ENCODE data around the gene VEGFA. TPM values are rescaled to one million over a fixed set of nuclear protein-coding genes. Genes with fewer than 3 reads are reported as not detected.

Gene VEGFA
- total and polyA plus RNA-seq, 2 of the 8 experiments (the other 6 are each of a cell fraction or from before 2014, with no cell fraction given): 42.2 to 58.5 TPM

DNA sequence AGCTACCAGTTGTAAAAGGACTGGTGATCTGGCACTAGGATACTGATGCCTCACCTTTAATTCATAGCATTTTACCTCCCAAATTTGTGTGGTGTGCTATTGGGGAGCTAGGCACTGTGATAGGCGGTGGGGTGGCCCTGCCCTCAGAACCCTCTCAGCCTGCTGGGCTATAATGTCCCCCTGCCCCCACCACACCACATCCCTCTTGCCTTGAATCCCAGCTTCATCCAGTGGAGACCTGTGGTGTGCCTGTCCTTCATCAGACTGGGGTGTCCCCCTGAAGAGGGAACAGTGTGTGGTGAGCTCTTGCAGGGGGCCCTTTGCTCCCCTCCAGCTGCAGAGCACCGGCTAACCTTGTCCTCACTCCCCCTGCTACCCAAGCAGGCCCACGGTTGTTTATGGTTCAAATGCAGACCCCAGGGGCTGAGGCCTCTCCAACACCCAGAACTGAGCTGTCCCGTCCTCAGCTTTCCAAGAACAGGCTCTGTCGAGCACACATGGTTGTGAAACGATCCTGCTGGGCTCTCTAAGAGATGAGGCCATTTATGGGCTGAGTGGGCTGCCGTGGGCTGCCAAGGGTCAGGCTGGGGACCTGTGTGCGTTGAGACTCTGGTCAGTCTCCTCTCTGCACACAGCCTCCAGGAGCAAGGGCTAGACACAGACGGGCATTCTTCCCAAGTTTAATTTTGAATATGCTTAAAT, 26.9 kb upstream of the VEGFA start:
- Histone ChIP-seq H3K23me2 (ENCODE audit: low read depth, low read length) (peaks cover 5% of the 10 kb centered on the region; the same call in 1 of the 2 replicates), H3K9me3 (ENCODE audit: insufficient read depth in 2 of 2, low read depth in 1 of 2, low read length in 1 of 2) (no peaks in the 10 kb centered on the region), H2BK20ac (ENCODE audit: low read length) (no peak overlapping the region), H3K14ac (ENCODE audit: insufficient read length) (no peak overlapping the region), H3K79me2 (ENCODE audit: control insufficient read depth in 1 of 2, insufficient read depth in 2 of 2, low read length in 2 of 2) (no peaks in the 10 kb centered on the region), H3K4me2 (ENCODE audit: insufficient read depth in 1 of 2, low read depth in 2 of 2, low read length in 2 of 2) (no peak overlapping the region), H3K18ac (ENCODE audit: extremely low read depth, low read length) (no peak overlapping the region), H4K20me1 (replicated peaks in 1 of 2; ENCODE audit: control insufficient read depth in 1 of 2, insufficient read depth in 2 of 2, low read length in 2 of 2) (peaks cover 0 to 3% of the 10 kb centered on the region in 2 experiments), H2BK120ac (replicated peaks; ENCODE audit: low read depth, low read length) (no peak overlapping the region), H4K91ac (replicated peaks; ENCODE audit: insufficient read length, low read length) (no peak overlapping the region), H4K8ac (ENCODE audit: extremely low read depth, insufficient read depth, low read length) (peak overlapping the region; percentile 26; the same call in 1 of the 2 replicates), H3K4ac (replicated peaks; ENCODE audit: insufficient read length, low read depth, low read length) (no peak overlapping the region), H3K36me3 (ENCODE audit: control insufficient read depth in 2 of 4, insufficient read depth in 4 of 4, low read length in 3 of 4) (no peaks in the 10 kb centered on the region), H2AFZ (ENCODE audit: low read length) (no peak overlapping the region), H2AK5ac (ENCODE audit: low read depth, low read length) (no peak overlapping the region), H2BK15ac (ENCODE audit: low read length) (no peak overlapping the region), H2BK5ac (ENCODE audit: low read depth, low read length) (no peak overlapping the region), H3K56ac (replicated peaks; ENCODE audit: insufficient read length, low read depth, low read length) (no peak overlapping the region), H3K4me1 (replicated peaks in 1 of 4; ENCODE audit: control insufficient read depth in 3 of 4, insufficient read depth in 4 of 4, low read length in 3 of 4) (peaks cover 0 to 12% (median 6%) of the 10 kb centered on the region in 4 experiments; a peak in 4 of 7 replicates), H3K27ac (ENCODE audit: low read depth, low read length) (no peak overlapping the region), H3K79me1 (ENCODE audit: low read depth, low read length) (no peaks in the 10 kb centered on the region), H3K23ac (ENCODE audit: insufficient read length) (no peak overlapping the region), H3K9ac (replicated peaks in 1 of 4; ENCODE audit: extremely low read depth in 1 of 4, low read depth in 3 of 4, low read length in 3 of 4) (no peak overlapping the region), H4K5ac (ENCODE audit: insufficient read length, low read depth, low read length) (no peak overlapping the region), H3K27me3 (replicated peaks in 1 of 4; ENCODE audit: control insufficient read depth in 3 of 4, extremely low read depth in 1 of 4, insufficient read depth in 3 of 4, low read length in 3 of 4) (no peaks in the 10 kb centered on the region), H3K4me3 (ENCODE audit: extremely low read depth in 1 of 4, insufficient read depth in 2 of 4, low read depth in 3 of 4, low read length in 4 of 4) (no peak overlapping the region), H2BK12ac (ENCODE audit: low read depth, low read length) (no peak overlapping the region)
- peak in 1 of 2 experiments; percentile 41 for DNase-seq (ENCODE audit: low read depth in 1 of 2, low spot score in 2 of 2)
- FAIRE-seq: no peak
- ChIA-PET CTCF (ENCODE audit: partially characterized antibody) (interaction anchor here (1.0 to 8.3 kb wide), 16 partner anchors 11 to 338 kb away, joined by 3 to 137 read pairs (median 4); partner anchors contain the start of genes RSPH9 and VEGFA), POLR2A (ENCODE audit: partially characterized antibody) (interaction anchor here (0.9 to 2.1 kb wide), 5 partner anchors 10 to 366 kb away, joined by 3 to 7 read pairs (median 4); partner anchors contain the start of genes GTPBP2 and VEGFA)
- WGBS, 2 experiments (ENCODE audit: extremely low coverage in 1 of 2, insufficient coverage in 1 of 2, insufficient read length in 1 of 2, insufficient replicate concordance in 2 of 2, low coverage in 1 of 2, low lambda C conversion rate in 2 of 2, missing lambda C conversion rate in 1 of 2): 80% methylated on average over 8 of the region's 9 CpGs; no CpG with 5 or more reads in 1 of the 2 experiments
- TF ChIP-seq SAP30 (IDR thresholded peaks at IDR 0.05; ENCODE audit: insufficient read depth, insufficient replicate concordance, low read length): no peak
- no peak for TF ChIP-seq CEBPB (IDR thresholded peaks at IDR 0.05; ENCODE audit: low read depth, low read length)
- no peak for TF ChIP-seq RFX5 (IDR thresholded peaks at IDR 0.05; ENCODE audit: borderline replicate concordance, low read depth, low read length)
- no peak for TF ChIP-seq SRF (IDR thresholded peaks at IDR 0.05; ENCODE audit: low read depth, low read length)
